Measurements from ENCODE around the gene NTRK1.

The NTRK1 gene

DNA sequence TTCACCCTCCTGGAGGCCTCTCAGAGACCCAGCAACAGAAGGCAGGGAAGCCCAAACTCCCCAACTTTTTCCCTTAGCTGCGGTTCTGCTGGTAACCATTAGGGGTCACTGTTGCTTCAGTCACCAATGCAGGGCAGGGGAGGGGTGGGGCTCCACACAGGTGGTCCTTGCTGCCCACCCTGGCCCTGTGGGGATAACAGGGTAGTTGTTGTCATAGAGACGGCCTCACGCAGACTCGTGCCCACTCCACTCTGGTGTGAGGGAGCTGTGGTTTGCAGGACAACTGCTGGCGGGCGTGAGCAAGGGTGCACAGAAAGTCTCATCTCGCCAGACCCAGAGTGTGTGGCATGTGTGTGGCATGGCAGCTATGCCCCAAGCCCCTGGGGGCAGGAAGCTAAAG lies 21.7 kb upstream of the NTRK1 start:
- no peak for DNase-seq (ENCODE audit: low read depth in 2 of 2)

GRCh38 chr1:156839426-156840109 lies 21.1 kb upstream of the NTRK1 start:
- no peak for DNase-seq (ENCODE audit: low read depth in 2 of 2)

GRCh38 chr1:156840186-156840897 lies 20.3 kb upstream of the NTRK1 start:
- no peak for DNase-seq (ENCODE audit: low read depth in 2 of 2)

DNA sequence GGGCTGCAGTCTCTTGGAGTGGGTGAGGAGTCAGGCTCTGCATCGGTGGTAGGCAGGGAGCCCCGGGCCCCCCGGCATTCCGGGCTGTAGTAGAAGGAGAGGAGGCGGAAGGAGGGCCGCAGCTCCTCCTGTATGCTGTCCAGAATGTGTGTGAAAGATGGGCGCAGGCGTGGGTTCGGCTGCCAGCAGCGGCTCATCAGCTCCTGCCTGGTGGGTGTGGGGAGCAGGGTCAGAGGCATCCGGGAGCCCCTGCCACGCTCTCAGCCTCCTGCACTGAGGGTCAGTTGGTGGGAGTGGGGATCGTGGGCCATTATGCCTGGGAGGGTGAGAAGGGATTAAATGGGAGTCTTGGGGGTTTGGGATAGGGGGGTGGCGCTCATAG lies 19.8 kb upstream of the NTRK1 start:
- no peak for DNase-seq (ENCODE audit: low read depth in 2 of 2)

GRCh38 chr1:156841295-156841855 lies 19.3 kb upstream of the NTRK1 start:
- no peak for DNase-seq (ENCODE audit: low read depth in 2 of 2)

GRCh38 chr1:156842618-156843300 lies 17.9 kb upstream of the NTRK1 start:
- no peak for DNase-seq (ENCODE audit: low read depth in 2 of 2)

GRCh38 chr1:156844102-156844501 lies 16.6 kb upstream of the NTRK1 start:
- no peak for DNase-seq (ENCODE audit: low read depth in 2 of 2)

GRCh38 chr1:156844638-156845037 lies 16.0 kb upstream of the NTRK1 start:
- DNase-seq (ENCODE audit: low read depth in 2 of 2): no peak

DNA sequence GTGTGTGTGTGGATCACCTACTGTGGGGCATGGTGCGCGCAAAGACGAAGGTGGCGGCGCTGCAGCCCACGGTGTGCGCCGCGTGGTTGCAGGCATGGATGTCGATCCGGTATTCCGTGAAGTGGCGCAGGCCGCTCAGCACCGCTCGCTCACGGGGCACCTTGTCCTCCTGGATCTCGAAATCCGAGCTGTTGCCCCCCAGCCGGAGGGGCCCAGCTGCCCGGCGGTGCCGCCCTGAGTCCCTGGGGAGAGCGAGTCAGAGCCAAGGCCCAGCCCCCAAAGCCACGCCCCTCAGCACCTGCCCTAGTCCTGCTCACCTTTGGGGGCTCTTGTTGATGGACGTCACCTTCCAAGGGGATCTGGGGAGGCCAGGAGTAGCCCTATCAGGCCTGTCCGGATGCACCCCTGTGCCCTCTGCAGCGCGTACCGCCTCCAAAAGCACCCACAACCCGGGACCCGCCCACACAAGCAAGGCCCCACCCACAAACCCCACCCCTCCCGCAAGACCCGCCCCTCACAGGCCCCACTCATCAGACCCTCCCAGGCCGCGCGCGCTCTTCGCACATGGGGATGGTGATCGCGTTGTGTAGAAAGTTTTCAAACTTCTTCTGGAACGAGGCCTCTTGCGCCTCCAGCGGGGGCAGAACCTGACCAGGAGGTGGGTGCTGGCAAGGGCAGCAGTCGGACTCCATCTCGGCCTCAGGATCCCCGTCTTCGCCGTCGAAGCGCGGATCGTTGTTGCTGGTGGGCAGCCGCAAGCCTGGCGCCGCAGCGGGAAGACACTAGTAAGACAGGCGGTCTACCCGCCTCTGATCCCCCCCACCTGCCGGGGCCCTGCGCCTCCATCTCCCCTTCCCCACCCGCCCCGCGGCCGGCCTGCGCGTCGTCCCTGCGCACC lies 15.4 kb upstream of the NTRK1 start:
- DNase-seq (ENCODE audit: low read depth in 2 of 2): no peak

- no peak for DNase-seq (ENCODE audit: low read depth in 2 of 2)
These were observed 14.6 kb upstream of the NTRK1 start for GRCh38 chr1:156845953-156846545.

DNA sequence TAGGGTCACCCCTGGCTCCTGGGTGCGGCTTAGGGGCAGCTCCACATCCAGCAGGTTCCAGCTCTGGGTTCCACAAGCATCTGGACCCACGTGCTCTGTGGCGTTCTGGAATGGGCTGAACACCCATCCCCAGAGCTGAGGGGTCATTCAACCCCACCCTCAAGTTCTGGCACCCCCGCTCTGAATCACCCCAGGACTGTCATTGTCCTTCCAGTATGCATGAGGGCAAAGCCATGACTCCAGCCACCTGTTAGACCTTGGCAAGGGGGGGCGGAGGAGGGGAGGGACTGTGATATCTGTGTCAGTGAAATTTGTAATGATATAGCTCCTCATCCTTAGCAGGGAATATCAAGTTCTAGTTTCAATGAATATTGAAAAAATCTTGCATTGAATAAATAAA lies 14.0 kb upstream of the NTRK1 start:
- no peak for DNase-seq (ENCODE audit: low read depth in 2 of 2)

DNA sequence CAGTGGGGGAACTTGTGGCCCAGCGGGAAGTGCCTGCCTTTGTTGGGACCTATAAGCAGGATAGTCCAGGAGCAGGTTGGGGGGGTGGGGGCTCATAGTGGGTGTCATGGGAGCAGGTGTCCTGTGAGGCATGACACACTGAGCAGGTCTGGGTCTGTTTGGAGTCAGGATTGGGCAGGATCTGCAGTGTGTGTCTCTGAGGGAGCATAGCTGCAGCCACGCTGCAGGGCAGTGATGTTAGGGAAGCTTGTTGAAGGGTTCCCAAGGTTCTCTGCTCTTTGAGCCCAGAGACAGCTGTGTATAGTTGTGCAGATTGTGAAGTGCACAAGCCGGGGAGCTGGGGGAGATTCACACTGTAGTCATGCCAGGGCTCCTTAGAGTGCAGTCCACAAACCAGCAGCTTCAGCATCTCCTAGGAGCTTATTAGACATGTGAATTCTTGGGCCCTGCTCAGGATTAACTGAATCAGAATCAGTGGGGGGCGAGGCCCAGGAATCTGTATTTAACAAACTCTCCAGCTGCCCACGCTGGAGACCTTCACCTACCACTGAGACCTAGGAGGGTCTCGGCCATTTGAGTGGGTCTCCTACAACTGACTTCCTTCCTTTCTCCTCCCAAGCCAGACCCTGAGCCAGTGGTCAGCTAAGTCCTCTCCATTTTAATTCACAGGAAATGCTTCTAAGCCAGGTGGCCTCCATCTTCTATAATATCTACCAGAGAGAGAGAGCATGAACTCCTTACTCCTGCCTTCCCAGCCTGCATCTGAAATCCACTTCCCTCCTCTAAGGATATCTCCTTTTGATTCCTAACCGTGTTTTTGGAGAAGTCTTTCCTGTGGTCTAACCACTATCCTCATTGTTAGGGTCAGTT lies 12.8 kb upstream of the NTRK1 start:
- DNase-seq (ENCODE audit: low read depth in 2 of 2): no peak

GRCh38 chr1:156848461-156849150 lies 12.1 kb upstream of the NTRK1 start:
- DNase-seq (ENCODE audit: low read depth in 2 of 2): peak; percentile 63 to 68

- no peak for DNase-seq (ENCODE audit: low read depth in 2 of 2)
These were observed 11.5 kb upstream of the NTRK1 start for GRCh38 chr1:156849151-156849496.

GRCh38 chr1:156851779-156852417 lies 8.8 kb upstream of the NTRK1 start:
- DNase-seq (ENCODE audit: low read depth in 2 of 2): no peak

DNA sequence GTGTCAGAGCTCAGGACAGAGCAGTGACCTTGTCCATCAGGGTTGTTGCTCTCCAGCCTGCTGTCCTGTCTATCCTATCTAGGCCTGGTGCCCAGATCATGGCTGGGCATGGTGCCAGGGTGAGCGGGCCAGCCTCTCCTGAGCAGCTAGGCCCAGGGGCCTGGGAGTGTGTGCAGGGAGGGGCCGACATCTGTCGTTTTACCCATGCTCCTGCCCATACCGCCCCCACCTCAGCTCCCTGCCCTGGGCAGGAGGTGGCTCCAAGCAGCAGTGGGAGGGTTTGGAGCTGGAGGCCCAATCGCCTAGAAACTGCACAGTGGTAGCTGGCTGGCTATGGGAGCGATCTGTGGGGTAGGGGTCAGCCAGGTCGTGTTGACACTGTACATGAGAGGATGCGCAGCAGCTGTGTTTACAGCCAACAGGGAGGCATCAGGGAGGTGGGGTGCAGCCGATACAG lies 8.2 kb upstream of the NTRK1 start:
- DNase-seq (ENCODE audit: low read depth in 2 of 2): no peak

- no peak for DNase-seq (ENCODE audit: low read depth in 2 of 2)
These were observed 6.9 kb upstream of the NTRK1 start for GRCh38 chr1:156853761-156854160.

- no peak for DNase-seq (ENCODE audit: low read depth in 2 of 2)
These were observed 6.0 kb upstream of the NTRK1 start for GRCh38 chr1:156854634-156855033.

DNA sequence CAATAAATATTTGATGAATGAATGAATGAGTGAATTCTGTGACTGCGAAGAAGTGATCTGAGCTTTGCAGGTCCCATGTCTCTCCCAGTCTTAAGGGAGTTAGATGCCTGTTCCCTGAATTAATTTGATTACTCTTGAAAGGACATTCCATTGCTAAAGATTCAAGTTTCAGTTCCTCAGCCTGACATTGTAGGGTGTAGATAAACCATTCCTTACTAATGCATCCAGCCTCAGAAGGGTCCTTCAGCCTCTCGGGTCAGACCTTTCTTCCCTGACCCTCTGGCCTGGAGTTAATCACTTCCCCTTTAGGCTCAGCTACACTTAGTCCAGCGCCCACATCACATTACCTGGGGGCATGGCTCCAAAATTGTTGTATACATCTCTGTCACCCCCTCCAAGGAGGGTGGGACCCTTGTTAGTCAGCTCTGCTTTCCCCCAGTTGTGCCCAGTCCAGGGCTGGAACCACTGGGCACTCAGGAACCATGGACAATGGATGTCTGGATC lies 4.3 kb upstream of the NTRK1 start:
- no peak for DNase-seq (ENCODE audit: low read depth in 2 of 2)

All from stimulated activated CD8-positive, alpha-beta memory T cell treated with anti-CD3 and anti-CD28 coated beads, Interleukin-2, amount 100 ng/mL, for 48 hours (primary cell).